ENCODE measurements around the gene IDH3G. TPM values are rescaled to one million over a fixed set of nuclear protein-coding genes. Genes with fewer than 3 reads are reported as not detected.
"Not testable (repeated sequence)": the region's sequence is repeated elsewhere in the genome, so short reads cannot be mapped to it uniquely, and the experiment has no call there.

IDH3G gene
- total RNA-seq, 1 experiment from 2014 or later, result 87.1 TPM

DNA sequence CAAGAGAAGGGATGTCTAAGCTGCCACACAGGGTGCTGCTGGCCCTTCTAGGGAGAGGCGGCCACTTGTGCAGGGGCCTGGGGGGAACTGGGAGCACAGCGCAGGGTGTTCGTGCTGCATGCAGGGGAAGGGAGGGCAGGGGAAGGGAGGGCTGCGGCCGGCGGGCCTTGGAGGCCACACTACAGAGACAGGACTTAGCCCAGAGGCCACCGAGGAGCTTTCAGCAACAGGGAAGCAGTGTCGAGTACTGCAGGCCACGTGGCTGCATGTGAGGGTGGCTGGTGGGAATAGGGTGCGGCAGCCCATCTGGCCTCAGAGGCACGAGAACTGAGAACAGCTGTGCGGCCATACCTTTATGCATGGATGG lies 49.1 kb downstream of the IDH3G start:
- in situ Hi-C loops (cut with HindIII; ENCODE audit: low pct_unique_long_range_greater_than_20kb, low sequenced_read_pairs); DNase-seq (ENCODE audit: low read depth, low spot score): not testable (repeated sequence)

DNA sequence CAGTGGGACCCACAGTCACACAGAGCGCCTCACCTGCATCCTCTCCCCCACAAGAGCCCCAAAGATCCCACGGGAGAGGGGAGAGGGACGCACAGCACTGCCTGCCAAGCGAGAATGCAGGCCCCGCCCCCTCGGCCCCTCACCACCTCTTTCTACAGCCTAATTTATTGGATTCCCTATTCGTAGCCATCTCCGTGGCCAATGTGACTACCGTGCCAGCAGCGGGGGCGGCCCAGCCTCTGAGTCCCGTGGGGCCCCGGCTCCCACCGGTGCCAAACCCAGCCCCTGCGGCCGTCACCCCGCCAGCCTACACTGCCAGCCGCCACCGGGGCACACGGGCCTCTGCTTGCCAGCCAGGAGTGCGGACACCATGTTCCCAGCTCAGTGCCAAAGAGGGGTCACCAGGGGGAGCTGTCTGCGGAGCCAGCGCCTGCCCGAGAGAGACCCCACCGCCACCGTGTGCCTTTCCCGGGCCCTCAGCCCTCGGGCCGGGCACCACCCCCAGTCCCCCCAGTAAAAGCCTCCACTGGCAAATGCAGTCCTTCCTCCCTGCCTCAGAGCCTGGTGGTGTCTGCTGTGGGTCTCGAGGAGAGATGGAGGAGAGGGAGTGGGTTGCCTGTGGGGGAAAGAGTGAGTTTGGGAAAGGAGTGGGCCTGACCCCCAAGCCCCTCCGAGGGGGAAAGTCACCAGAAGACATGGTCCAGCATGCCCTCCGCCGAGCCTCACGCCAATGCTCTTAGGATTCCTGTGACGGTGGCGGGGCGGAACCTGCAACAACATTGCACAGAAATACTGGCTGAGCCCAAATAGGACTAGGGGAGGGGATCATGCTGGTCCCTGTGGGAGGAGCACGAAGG lies 49.7 kb downstream of the IDH3G start:
- in situ Hi-C loops (cut with HindIII; ENCODE audit: low pct_unique_long_range_greater_than_20kb, low sequenced_read_pairs), result no loop called here
- no peak for DNase-seq (ENCODE audit: low read depth, low spot score)

DNA sequence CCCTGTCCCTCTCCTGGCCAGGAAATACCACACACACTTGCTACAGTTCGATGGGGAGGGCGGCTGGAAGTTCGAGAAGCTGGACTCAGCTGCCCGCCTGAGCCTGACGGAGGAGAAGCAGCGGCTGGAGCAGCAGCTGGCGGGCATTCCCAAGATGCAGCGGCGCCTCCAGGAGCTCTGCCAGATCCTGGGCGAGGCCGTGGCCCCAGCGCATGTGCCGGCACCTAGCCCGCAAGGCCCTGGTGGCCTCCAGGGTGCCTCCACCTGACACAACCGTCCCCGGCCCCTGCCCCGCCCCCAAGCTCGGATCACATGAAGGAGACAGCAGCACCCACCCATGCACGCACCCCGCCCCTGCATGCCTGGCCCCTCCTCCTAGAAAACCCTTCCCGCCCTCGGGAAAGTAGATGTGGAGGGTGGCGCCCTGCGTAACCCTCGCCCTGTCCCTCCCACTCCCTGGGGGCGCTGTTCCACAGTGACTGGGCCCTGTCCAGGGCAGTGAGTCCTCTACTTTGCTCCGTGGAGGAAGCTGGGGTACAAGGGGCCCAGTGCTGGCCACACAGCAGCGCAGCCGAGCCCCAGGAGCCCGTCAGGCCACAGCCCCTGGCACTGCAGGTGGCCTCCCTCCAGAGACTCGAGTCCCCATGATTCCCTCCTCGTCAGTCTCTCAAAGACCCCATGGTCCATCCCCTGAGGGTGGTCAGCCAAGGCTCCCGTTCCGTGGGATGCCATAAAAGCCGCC lies 50.5 kb downstream of the IDH3G start:
- in situ Hi-C loops (cut with HindIII; ENCODE audit: low pct_unique_long_range_greater_than_20kb, low sequenced_read_pairs); DNase-seq (ENCODE audit: low read depth, low spot score): not testable (repeated sequence)

DNA sequence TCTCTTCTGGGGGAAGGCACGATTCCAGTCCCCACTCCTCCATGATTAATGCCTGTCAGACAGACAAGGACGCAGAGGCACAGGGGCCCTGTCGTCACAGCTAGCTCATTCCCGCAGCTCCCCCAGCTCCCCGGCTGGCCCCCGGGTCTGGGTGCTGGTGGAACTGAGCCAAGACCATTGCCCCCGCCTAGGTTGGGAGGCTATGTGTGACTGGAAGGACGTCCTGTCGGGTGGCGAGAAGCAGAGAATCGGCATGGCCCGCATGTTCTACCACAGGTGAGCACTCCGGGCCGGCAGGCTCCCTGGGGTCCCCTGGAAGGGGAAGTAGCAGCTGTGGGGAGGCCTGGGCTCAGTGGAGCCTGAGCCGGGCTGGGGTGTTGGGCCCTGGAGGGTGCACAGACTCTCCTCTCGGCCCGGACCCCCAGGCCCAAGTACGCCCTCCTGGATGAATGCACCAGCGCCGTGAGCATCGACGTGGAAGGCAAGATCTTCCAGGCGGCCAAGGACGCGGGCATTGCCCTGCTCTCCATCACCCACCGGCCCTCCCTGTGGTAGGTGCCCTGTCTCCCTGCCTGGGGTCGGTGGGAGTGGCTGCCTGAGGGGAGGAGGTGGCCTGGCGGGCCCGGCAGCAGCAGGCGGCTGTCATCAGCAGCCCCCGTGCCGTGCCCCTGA lies 51.2 kb downstream of the IDH3G start:
- in situ Hi-C loops (cut with HindIII; ENCODE audit: low pct_unique_long_range_greater_than_20kb, low sequenced_read_pairs); DNase-seq (ENCODE audit: low read depth, low spot score): not testable (repeated sequence)

DNA sequence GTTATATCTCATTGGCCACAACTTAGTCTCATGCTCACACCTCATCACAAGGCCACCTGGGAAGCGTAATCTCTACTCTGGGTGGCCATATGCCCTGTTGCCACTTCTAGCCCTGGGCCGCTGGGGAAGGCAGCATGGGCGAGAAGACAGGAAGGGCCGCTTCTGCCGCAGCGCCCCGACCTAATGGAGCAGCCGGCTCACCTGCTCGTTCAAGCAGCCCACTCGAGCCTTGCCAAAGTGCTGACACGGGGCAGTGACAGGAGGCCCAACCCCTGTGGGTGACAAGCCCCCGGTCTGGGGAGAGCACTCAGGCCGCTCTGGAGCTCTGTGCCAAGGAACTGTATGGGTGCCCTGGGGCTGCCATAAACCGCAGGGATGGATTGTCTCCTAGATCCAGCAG lies 52.1 kb downstream of the IDH3G start:
- in situ Hi-C loops (cut with HindIII; ENCODE audit: low pct_unique_long_range_greater_than_20kb, low sequenced_read_pairs), result not testable (repeated sequence)

DNA sequence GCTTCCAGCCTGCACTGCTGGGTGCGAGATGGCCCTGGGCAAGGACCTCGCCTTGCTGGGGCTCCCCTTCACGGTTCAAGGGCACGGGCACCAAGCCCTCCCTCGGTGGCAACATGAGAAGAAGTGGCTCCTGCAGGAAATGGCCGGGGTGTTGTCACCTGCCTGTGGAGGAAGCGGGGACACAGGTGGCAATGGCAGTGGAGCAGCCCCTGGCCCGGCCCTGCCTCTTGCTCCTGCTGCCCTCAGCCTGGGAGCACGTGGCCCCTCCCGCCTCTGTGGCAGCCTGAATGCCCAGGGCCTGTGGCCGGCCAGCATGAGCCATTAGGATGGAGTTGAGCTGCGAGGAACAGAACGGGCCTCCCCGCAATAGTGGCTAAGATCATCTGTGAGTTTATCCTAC lies 52.7 kb downstream of the IDH3G start:
- no peak for DNase-seq (ENCODE audit: low read depth, low spot score)
- in situ Hi-C loops (cut with HindIII; ENCODE audit: low pct_unique_long_range_greater_than_20kb, low sequenced_read_pairs), result no loop called here

More for the DNA sequence above, 52.1 kb downstream of the IDH3G start:
- DNase-seq (ENCODE audit: low read depth, low spot score), result not testable (repeated sequence)

DNA sequence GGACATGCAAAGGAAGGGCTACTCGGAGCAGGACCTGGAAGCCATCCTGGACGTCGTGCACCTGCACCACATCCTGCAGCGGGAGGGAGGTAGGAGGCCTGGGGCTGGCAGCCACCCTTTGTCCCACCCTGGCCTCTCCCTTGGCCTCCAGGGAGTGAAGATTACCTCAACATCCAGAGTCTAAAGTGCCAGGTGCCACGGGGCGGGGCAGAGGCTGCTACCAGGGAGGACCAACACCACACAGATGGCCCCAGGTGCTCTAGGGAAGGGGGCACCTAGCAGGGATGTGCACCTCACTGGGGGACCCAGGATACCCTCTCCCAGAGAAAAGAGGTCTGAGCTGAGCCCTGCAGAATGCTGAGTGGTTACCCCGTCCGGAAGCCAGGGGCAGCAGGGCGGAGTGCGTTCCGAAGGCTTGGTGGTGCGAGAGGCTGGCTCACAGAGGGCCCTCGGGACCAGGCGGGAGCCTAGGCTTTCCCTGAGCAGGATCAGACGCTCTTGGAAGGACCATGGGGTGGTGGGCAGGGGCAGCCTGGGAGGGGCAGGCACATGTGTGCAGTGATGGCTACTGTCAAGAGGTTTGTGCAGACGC lies 53.4 kb downstream of the IDH3G start:
- DNase-seq (ENCODE audit: low read depth, low spot score), result no peak
- in situ Hi-C loops (cut with HindIII; ENCODE audit: low pct_unique_long_range_greater_than_20kb, low sequenced_read_pairs), result no loop called here

DNA sequence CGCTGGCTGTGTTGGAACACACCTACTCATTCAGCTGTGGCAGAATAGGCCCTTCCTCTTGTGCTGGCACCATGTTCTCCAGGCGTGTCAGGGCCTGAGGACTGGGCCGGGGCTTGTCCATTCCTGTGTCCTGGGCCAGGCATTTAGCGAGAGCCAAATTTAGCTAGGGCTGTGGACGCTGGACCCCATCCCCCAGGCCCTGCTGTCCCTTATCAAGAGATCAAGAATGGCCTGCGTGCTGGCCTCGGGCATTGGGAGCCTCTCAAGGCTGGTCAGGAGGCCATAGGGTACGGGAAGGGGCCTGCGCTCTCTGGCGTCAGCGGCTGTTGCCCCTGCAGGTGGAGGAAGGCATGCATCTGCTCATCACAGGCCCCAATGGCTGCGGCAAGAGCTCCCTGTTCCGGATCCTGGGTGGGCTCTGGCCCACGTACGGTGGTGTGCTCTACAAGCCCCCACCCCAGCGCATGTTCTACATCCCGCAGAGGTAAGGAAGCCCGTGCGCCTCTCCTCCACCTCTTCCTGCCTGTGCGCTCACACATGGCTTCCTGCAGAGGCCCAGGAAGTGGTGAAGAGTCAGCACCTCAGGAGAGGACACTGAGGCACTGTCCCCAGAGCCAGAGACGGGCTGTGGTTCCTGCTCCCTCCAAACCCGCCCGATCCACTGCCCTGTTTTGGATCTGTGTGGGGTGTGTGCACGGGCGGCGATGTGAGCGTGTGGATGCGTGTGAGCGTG lies 54.3 kb downstream of the IDH3G start:
- DNase-seq (ENCODE audit: low read depth, low spot score), result no peak
- in situ Hi-C loops (cut with HindIII; ENCODE audit: low pct_unique_long_range_greater_than_20kb, low sequenced_read_pairs), result no loop called here

DNA sequence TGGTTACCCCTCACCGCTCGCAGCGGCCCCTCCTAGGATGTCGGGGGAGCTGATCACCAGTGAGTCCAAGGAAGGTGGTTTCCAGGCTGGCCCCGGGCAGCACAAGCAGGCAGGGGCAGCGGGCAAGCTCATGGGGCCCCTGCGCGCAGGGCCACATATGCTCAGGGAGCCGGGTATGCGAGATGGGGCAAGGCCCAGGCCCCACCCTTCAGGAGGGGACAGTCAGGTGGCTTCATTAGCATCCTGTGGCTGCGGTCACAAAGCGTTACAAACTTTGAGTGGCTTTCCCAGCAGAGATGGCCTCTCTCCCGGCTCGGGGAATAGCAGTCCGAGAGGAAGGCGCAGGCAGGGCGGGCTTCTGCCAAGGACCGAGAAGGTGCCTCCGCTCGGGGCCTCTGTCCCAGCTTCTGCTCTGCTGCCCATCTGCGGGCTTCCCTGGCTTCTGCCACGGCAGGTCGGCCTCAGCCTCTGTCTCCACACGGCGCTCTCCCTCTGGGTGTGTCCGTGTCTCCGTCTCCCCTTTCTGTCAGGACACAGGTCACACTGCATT lies 56.0 kb downstream of the IDH3G start:
- in situ Hi-C loops (cut with HindIII; ENCODE audit: low pct_unique_long_range_greater_than_20kb, low sequenced_read_pairs), result no loop called here

DNA sequence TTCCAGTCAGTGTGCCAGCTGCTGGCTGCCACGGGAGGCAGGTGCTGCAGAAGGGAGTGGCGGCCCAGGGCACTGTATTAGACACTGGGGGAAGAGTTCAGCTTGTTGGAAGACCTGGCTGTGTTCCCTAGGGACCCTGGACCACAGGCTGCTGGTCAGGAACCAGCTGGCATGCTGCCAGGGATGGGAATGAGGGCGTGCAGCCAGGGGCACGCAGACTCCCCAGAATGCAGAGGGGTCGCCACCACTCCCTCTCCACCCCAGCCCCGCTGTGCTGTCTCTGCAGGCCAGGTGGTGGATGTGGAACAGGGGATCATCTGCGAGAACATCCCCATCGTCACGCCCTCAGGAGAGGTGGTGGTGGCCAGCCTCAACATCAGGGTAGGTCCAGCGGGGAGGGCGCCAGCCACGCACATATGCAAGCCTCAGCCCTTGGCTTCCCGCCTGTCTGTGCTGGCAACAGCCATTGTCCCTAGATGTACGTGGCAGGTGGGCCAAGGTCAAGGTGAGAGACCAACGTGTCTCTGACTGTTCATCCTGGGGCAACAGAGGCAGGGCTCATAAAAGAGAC lies 57.2 kb downstream of the IDH3G start:
- in situ Hi-C loops (cut with HindIII; ENCODE audit: low pct_unique_long_range_greater_than_20kb, low sequenced_read_pairs), result no loop called here
- DNase-seq (ENCODE audit: low read depth, low spot score), result no peak

More for the DNA sequence above, 56.0 kb downstream of the IDH3G start:
- no peak for DNase-seq (ENCODE audit: low read depth, low spot score)

DNA sequence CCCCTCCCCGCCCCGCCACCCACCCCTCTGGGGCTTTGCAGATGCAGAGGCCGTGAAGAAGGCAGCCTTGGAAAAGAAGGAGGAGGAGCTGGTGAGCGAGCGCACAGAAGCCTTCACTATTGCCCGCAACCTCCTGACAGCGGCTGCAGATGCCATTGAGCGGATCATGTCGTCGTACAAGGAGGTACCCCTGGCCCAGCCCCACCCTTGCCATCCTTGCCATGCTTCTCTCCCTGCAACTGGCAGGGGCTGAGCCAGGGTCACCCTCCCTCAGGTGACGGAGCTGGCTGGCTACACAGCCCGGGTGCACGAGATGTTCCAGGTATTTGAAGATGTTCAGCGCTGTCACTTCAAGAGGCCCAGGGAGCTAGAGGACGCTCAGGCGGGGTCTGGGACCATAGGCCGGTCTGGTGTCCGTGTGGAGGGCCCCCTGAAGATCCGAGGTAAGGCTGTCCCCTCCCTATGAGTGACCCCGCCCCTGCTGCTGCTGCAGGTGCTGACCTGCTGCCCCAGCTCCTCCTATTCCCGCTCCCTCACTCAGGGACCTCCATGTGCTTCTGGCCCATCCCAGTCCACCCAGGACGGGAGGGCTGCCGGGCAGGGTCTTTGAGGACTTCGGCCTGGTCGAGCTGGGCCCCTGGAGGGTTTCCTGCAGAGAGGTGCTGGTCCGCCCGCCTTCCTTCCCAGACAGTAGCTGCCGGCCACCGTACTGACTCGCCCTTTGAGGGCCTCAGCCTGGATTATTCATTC lies 57.9 kb downstream of the IDH3G start:
- in situ Hi-C loops (cut with HindIII; ENCODE audit: low pct_unique_long_range_greater_than_20kb, low sequenced_read_pairs), result no loop called here
- no peak for DNase-seq (ENCODE audit: low read depth, low spot score)

Other genes with a start within 250 kb of the IDH3G start
- 44.4 and 45.2 TPM in 2 replicates for gene CCNQ, start 195.2 kb downstream of the IDH3G start, total RNA-seq (2014; rRNA removed; shearing (Covaris generic))
- gene DUSP9, start 147.2 kb downstream of the IDH3G start, total RNA-seq (2014; rRNA removed; shearing (Covaris generic)), result 6.1 and 6.8 TPM in 2 replicates
- 0.64 and 0.87 TPM in 2 replicates for gene PNCK, start 120.6 kb downstream of the IDH3G start, total RNA-seq (2014; rRNA removed; shearing (Covaris generic))
- 44.7 and 48.1 TPM in 2 replicates for gene SLC6A8, start 106.4 kb downstream of the IDH3G start, total RNA-seq (2014; rRNA removed; shearing (Covaris generic))
- gene BCAP31, start 70.0 kb downstream of the IDH3G start, total RNA-seq (2014; rRNA removed; shearing (Covaris generic)), result 363 and 424 TPM in 2 replicates
- 39.1 and 43.5 TPM in 2 replicates for gene ABCD1, start 69.5 kb downstream of the IDH3G start, total RNA-seq (2014; rRNA removed; shearing (Covaris generic))
- gene PLXNB3, start 30.1 kb downstream of the IDH3G start, total RNA-seq (2014; rRNA removed; shearing (Covaris generic)), result 2.7 and 4.8 TPM in 2 replicates
- gene SRPK3, start 13.3 kb downstream of the IDH3G start, total RNA-seq (2014; rRNA removed; shearing (Covaris generic)), result 0.05 TPM in 1 of 2 replicates, not detected in the other
- 382 and 384 TPM in 2 replicates for gene SSR4, start 293 bp upstream of the IDH3G start, total RNA-seq (2014; rRNA removed; shearing (Covaris generic))
- gene PDZD4, start 36.2 kb upstream of the IDH3G start, total RNA-seq (2014; rRNA removed; shearing (Covaris generic)), result 14.6 and 15.2 TPM in 2 replicates
- 58.4 and 78.9 TPM in 2 replicates for gene L1CAM, start 91.8 kb upstream of the IDH3G start, total RNA-seq (2014; rRNA removed; shearing (Covaris generic))
- gene AVPR2, start 110.3 kb upstream of the IDH3G start, total RNA-seq (2014; rRNA removed; shearing (Covaris generic)), result 0.26 and 0.27 TPM in 2 replicates
- gene ARHGAP4, start 131.9 kb upstream of the IDH3G start, total RNA-seq (2014; rRNA removed; shearing (Covaris generic)), result 15.0 and 17.5 TPM in 2 replicates
- gene NAA10, start 140.7 kb upstream of the IDH3G start, total RNA-seq (2014; rRNA removed; shearing (Covaris generic)), result 85.7 and 96.4 TPM in 2 replicates
- 12.3 and 13.4 TPM in 2 replicates for gene RENBP, start 150.3 kb upstream of the IDH3G start, total RNA-seq (2014; rRNA removed; shearing (Covaris generic))
- gene HCFC1, start 177.4 kb upstream of the IDH3G start, total RNA-seq (2014; rRNA removed; shearing (Covaris generic)), result 22.6 and 23.3 TPM in 2 replicates
- 5.8 and 7.6 TPM in 2 replicates for gene TMEM187, start 178.4 kb upstream of the IDH3G start, total RNA-seq (2014; rRNA removed; shearing (Covaris generic))
- 45.1 and 52.6 TPM in 2 replicates for gene IRAK1, start 225.5 kb upstream of the IDH3G start, total RNA-seq (2014; rRNA removed; shearing (Covaris generic))